ENCODE data around the gene FMO2.

GRCh38 chr1:171233183-171233582, 48.1 kb downstream of the FMO2 start:
- TF ChIP-seq EZH2 (optimal IDR thresholded peaks at IDR 0.05; ENCODE audit: low read depth, low read length) (no peak), CTCF (IDR thresholded peaks at IDR 0.05; ENCODE audit: low read length) (no peak)
